ENCODE results near the gene CREBBP. TPM values are rescaled to one million over a fixed set of nuclear protein-coding genes. Genes with fewer than 3 reads are reported as not detected.

Gene CREBBP
- total RNA-seq, 1 donor from 2014 or later: 15.9 TPM

- DNase-seq (ENCODE audit: low read depth in 2 of 2): no peak
These were observed 24.0 kb downstream of the CREBBP start for GRCh38 chr16:3856367-3857141.

GRCh38 chr16:3854750-3855541, 25.6 kb downstream of the CREBBP start:
- DNase-seq (ENCODE audit: low read depth in 2 of 2): no peak

GRCh38 chr16:3850544-3850899, 30.0 kb downstream of the CREBBP start:
- no peak for DNase-seq (ENCODE audit: low read depth in 2 of 2)

DNA sequence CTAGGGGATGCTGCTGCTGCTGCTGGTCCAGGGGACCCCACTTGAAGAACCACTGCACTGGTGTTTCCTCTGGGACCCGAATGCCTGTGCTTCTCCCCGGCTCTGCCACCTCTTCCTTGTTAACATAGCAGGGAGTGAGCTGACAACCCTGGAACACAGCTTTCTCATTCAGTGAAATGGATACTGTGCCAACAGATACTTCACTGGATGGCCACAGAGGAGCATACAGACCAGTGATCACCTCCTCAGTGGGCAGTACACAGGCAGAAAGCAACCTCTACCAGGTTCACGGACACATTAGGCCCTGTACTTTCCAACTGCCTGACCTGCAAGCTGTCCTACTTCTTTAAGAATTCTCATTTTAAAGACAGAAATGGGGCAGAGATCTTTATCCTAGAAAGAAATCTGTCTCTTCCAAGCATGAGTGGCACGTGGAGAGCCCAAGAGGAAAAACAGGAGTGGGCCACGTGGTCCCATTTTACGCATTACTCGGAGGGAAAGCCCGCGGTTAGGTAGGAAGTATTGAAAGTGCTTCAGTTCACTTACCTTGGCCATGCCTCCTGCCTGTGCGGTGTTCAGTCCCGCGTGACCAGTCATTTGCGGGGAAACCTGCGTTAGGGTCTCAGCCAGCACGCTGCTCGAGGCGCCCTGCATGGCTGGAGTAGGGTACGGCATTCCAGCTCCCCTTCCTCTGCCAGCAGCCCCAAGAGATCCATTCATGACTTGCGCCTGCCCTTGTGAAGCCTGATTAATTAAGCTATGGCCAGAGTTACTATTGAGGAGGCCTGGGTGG, 30.6 kb downstream of the CREBBP start:
- no peak for DNase-seq (ENCODE audit: low read depth in 2 of 2)

DNA sequence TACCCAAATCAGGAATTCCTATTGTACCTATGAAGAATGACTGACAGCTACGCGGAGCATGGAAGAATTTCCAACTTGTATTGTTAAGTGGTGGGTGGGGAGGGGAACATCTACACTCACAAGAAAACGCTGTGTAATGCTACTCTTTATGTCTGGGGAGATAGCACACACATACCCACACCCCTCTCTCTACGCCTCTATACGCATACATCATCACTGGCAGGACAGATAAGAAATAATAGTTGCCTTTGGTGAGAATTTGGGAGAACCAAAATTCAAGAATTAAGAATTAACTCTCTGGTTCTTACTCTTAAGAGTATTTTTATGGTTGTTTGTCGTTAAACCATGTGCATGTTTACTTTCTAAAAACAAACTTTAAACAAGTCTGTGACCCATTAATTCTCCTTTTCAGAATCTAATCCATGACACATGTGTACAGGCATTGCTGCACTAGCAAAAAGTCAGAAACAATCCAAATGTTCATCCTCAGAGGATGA, 33.9 kb downstream of the CREBBP start:
- DNase-seq (ENCODE audit: low read depth in 2 of 2): no peak

DNA sequence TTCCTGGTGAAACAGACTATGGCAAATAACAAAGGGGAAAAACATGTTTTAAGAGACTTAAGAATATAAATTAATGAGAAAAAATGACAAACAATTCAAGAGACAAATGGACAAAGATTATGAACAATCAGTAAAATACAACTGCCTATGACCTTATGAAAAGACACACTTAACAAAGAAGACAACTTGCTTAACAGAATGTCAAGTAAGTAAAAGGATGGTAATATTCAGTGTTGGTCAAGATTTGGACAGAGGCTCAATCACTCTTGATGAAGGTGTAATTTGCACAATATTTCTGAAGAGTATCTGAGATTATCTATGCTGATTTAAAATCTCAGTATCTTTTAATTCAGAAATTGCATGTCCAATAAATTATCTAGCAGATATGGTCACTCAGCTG, 34.4 kb downstream of the CREBBP start:
- no peak for DNase-seq (ENCODE audit: low read depth in 2 of 2)

DNA sequence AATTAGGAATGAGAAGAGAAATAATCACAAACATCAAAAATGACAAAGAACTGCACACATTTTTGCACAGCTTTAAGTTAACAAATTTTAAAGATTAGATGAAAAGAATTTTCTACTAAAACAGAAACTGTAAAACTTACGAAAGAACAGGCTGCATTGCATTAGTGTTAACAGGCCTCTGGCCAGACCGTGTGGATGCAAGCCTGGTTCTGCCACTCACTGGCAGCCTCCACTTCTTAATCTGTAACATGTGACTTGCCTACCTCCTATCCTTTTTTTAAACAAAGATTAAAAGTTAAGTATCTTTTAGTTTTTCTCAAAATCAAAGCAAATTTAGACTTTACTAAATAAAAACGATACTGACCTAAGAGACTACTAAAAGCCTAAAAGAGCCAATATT, 37.5 kb downstream of the CREBBP start:
- no peak for DNase-seq (ENCODE audit: low read depth in 2 of 2)

DNA sequence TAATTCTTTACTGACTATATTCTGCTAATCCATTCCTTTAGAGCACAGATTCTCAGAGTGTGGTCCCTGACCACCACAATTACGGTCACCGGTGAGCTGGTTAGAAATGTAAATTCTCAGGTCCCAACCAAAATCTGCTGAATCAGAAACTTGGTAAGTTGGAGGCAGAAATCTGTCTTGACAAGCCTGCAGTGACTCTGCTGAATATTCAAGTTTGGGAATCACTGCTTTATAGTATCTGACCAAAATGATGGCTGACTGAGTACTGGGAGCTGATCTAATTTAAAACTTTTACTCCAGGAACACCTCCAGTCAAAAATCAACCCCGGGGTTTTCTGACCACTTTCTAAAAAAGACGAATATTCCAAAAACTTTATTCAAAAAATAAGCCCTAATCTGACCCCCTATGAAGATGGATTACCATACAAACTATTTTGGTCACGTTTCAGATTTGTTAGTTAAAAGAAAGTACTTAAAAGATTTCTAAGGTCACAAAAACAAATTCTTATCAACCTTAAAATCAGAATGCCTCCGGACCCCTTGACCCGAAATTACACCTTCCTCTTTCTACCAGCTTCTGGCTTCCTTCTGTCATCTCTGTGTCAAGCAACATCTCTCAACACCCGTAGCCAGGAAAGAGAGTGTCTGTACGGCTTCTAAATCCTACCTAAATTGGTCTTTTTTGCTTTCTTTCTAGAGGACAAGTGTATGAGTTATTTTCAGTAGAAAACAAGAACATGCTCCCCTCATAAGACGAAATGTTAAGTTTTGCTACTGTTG, 38.6 kb downstream of the CREBBP start:
- no peak for DNase-seq (ENCODE audit: low read depth in 2 of 2)

- no peak for DNase-seq (ENCODE audit: low read depth in 2 of 2)
These were observed 40.9 kb downstream of the CREBBP start for GRCh38 chr16:3839402-3840184.

GRCh38 chr16:3838600-3839401, 41.7 kb downstream of the CREBBP start:
- DNase-seq (ENCODE audit: low read depth in 2 of 2): no peak

GRCh38 chr16:3837851-3838586, 42.5 kb downstream of the CREBBP start:
- DNase-seq (ENCODE audit: low read depth in 2 of 2): no peak

GRCh38 chr16:3836641-3837040, 43.9 kb downstream of the CREBBP start:
- no peak for DNase-seq (ENCODE audit: low read depth in 2 of 2)

DNA sequence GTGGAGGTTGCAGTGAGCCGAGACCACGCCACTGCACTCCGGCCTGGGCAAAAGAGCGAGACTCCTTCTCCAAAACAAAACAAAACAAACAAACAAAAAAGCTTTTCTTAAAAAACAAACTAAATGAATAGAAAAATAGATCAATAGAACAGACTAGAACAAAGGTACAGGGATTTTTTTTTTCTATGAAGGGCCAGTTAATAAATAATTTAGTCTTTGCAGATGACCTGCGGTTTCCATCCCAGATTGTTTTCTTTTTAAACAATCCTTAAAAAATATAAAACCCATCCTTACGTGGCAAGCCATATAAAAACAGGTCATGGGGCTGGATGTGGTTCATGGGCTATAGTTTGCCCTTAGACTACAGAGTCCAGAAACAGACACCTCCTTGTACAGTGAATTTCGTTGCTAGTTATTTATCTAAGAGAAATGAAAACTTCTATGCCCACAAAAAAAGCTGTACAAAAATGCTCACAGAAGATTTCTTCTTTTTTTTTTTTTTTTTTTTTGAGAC, 45.4 kb downstream of the CREBBP start:
- no peak for DNase-seq (ENCODE audit: low read depth in 2 of 2)

- DNase-seq (ENCODE audit: low read depth in 2 of 2): peak in 1 of 2 donors; percentile 17
These were observed 47.8 kb downstream of the CREBBP start for GRCh38 chr16:3832668-3833067.

DNA sequence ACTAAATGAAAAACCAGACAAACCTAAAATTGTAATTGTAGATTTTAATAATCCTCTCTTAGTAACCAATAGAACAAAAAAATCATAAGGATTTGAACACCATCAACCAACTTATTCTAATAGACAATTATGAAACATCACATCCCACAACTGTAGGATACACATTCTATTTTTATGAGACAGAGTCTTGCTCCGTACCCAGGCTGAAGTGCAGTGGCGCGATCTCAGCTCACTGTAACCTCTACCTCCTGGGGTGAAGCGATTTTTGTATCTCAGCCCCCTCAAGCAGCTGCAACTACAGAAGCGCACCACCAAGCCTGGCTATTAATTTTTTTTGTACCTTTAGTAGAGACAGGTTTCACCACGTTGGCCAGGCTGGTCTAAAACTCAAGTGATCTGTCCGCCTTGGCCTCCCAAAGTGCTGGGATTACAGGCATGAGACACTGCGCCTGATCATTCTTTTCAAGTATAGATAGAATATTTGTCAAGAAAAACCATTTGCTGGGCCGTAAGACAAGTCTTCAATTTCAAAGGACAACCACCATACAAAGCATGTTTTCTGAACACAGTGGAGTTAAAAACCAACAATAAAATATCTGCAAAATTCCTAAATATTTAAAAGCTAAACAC, 49.8 kb downstream of the CREBBP start:
- no peak for DNase-seq (ENCODE audit: low read depth in 2 of 2)

DNA sequence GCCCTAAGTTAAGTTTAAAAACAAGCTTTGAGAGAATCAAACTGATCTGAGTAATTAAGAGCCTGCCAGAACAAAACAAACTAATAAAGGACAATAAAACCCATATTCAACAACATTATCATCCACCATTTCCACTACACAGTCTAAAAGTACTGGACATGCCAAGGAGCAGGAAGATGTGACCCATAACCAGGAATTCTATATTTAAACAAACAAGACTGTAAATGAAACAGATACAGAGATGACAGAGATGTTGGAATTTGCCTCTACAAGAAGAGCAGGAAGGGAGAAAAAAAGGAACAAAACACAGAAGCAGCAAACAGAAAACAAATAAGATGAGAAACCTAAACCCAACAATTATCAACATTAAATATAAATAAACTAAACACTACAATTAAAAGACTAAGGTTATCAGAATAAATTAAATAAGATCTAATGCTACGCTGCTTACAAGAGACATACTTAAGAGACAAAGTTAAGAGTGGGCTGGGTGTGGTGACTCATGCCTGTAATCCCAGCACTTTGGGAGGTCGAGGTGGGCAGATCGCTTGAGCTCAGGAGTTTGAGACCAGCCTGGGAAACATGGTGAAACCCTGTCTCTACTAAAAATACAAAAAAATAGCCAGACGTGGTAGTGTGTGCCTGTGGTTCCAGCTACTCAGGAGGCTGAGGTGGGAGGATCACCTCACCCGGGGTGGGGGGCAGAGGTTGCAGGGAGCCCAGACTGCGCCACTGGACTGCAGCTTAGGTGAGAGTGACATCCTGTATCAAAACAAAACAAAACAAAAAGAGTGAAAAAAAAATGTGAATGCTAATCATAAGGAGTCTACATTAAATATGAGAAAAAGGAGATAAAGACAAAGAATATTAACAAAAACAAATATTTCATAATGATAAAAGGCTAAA, 50.6 kb downstream of the CREBBP start:
- DNase-seq (ENCODE audit: low read depth in 2 of 2): peak in 1 of 2 donors; percentile 10

DNA sequence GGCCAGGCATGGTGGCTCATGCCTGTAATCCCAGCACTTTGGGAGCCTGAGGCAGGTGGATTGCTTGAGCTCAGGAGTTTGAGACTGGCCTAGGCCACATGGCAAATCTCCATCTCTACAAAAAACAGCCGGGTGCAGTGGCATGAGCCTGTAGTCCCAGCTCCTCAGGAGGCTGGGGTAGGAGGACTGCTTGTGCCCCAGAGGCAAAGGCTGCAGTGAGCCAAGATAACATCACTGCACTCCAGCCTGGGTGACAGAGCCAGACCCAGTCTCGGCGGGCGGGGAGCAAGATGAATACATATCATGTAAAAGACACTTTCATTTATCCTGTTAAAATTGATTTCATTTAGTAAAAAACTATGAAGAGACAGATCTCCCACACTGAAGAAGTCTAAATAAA, 54.6 kb downstream of the CREBBP start:
- no peak for DNase-seq (ENCODE audit: low read depth in 2 of 2)

Data from lung microvascular endothelial cell (primary cell).